B cell (primary cell): ENCODE measurements around the gene GIPR. TPM values are rescaled to one million over a fixed set of nuclear protein-coding genes. Genes with fewer than 3 reads are reported as not detected.

Source experiments
- ATAC-seq: fragments of 200-7000 bp; cut with Tn5 transposase; one replicate; pipeline ENCODE4 v1.10.0; 2021; ENCODE audit warnings: low read depth, mild to moderate bottlenecking, moderate number of reproducible peaks, moderate library complexity
- CTCF ChIA-PET: fragments of 350-600 bp; sonication (Branson Sonifier 250); formaldehyde crosslinking; loops from one replicate; lab custom pipeline; 2021; ENCODE audit warnings: antibody characterized with exemption, inconsistent platforms; lab: Charles Lee
- POLR2A ChIA-PET: fragments of 350-600 bp; sonication (Branson Sonifier 250); formaldehyde crosslinking; loops from one replicate; lab custom pipeline; 2021; ENCODE audit warnings: antibody characterized with exemption; lab: Charles Lee
- DNase-seq: peaks from one replicate; pipeline ENCODE4 v3.0.0; 2013
- H2AFZ ChIP-seq: 2 replicates; pipeline ENCODE4 v1.6.1; 2012; ENCODE audit warnings: mild to moderate bottlenecking, low read depth, low read length; ENCODE audit not compliant: insufficient read depth, poor library complexity, severe bottlenecking
- H3K27ac ChIP-seq, 2 donors: 1 replicate in 1 of 2; 2 replicates in 1 of 2; pipeline ENCODE4 v1.5.1; 2012 to 2013; ENCODE audit warnings: low read length in 2 of 2, mild to moderate bottlenecking in 2 of 2, moderate library complexity in 1 of 2
- H3K27me3 ChIP-seq, 4 experiments: fragments of 200-600 bp in 1 of 4; sonication (generic) in 1 of 4; replicated peaks in 1 of 4; 1 replicate in 2 of 4; 2 replicates in 2 of 4; pipeline versions ENCODE4 v1.6.1 to v1.7.0; 2013 to 2016; ENCODE audit warnings: low read length in 3 of 4, mild to moderate bottlenecking in 2 of 4, mixed read lengths in 1 of 4, moderate library complexity in 1 of 4; ENCODE audit not compliant: insufficient read depth in 4 of 4, control insufficient read depth in 3 of 4; ENCODE audit errors: control extremely low read depth in 1 of 4
- H3K36me3 ChIP-seq, 2 experiments: replicated peaks in 1 of 2; 1 replicate in 1 of 2; 2 replicates in 1 of 2; pipeline versions ENCODE4 v1.6.1 to v1.7.1; 2013; ENCODE audit warnings: low read length in 1 of 2; ENCODE audit not compliant: insufficient read depth in 2 of 2, control insufficient read depth in 1 of 2; ENCODE audit errors: control extremely low read depth in 1 of 2, extremely low read depth in 1 of 2
- H3K4me1 ChIP-seq, 2 donors: fragments of 200-600 bp in 1 of 2; sonication (generic) in 1 of 2; 1 replicate in 1 of 2; 2 replicates in 1 of 2; pipeline versions ENCODE4 v1.5.1 to v1.6.1; 2013 to 2017; ENCODE audit warnings: low read length in 2 of 2; ENCODE audit not compliant: control insufficient read depth in 2 of 2, insufficient read depth in 2 of 2
- H3K4me2 ChIP-seq: replicated peaks from 2 replicates; pipeline ENCODE3; 2012; ENCODE audit warnings: mild to moderate bottlenecking, low read depth, low read length; ENCODE audit not compliant: poor library complexity, severe bottlenecking
- H3K4me3 ChIP-seq, 5 experiments: fragments of 200-600 bp in 1 of 5; sonication (generic) in 1 of 5; 1 replicate in 3 of 5; 2 replicates in 2 of 5; pipeline versions ENCODE4 v1.5.1 to v1.7.0; 2011 to 2016; ENCODE audit warnings: low read length in 4 of 5, mild to moderate bottlenecking in 4 of 5, low read depth in 2 of 5, control low read depth in 1 of 5, moderate library complexity in 1 of 5; ENCODE audit not compliant: insufficient read depth in 1 of 5; ENCODE audit errors: control extremely low read depth in 1 of 5, extremely low read depth in 1 of 5
- H3K79me2 ChIP-seq: fragments of 200-600 bp; sonication (generic); one replicate; pipeline ENCODE4 v1.6.0; 2016; ENCODE audit warnings: low read length; ENCODE audit not compliant: control insufficient read depth, insufficient read depth
- H3K9ac ChIP-seq: fragments of 200-600 bp; sonication (generic); 2 replicates; pipeline ENCODE4 v1.6.1; 2017; ENCODE audit warnings: mild to moderate bottlenecking, low read length, moderate library complexity
- H3K9me3 ChIP-seq, 3 donors: one replicate each; pipeline versions ENCODE4 v1.6.1 to v1.7.1; 2013; ENCODE audit warnings: low read length in 2 of 3; ENCODE audit not compliant: control insufficient read depth in 2 of 3, insufficient read depth in 1 of 3; ENCODE audit errors: control extremely low read depth in 1 of 3
- H4K20me1 ChIP-seq: 2 replicates; pipeline ENCODE4 v1.6.0; 2012; ENCODE audit warnings: mild to moderate bottlenecking, low read length; ENCODE audit not compliant: insufficient read depth, control insufficient read depth, poor library complexity, severe bottlenecking
- H3K27ac Mint-ChIP-seq: one replicate; pipeline ENCODE4 v1.8.0; 2021; ENCODE audit warnings: mixed read lengths
- H3K27me3 Mint-ChIP-seq: one replicate; pipeline ENCODE4 v1.8.0; 2021; ENCODE audit warnings: mixed read lengths
- H3K4me1 Mint-ChIP-seq: one replicate; pipeline ENCODE4 v1.8.0; 2021; ENCODE audit warnings: mixed read lengths
- H3K4me3 Mint-ChIP-seq: one replicate; pipeline ENCODE4 v1.8.0; 2021; ENCODE audit warnings: mixed read lengths
- H3K9me3 Mint-ChIP-seq: one replicate; pipeline ENCODE4 v1.8.0; 2022; ENCODE audit warnings: mixed read lengths; ENCODE audit not compliant: insufficient read depth
- CTCF ChIP-seq: fragments of 200-600 bp; IDR thresholded peaks from one replicate; pipeline ENCODE4 v1.8.0; 2022; ENCODE audit warnings: antibody characterized with exemption, mild to moderate bottlenecking
- EZH2 ChIP-seq: IDR thresholded peaks from 2 replicates; pipeline ENCODE4 v1.6.1; 2012; ENCODE audit warnings: borderline replicate concordance, low read depth, mild to moderate bottlenecking, moderate library complexity, low read length; ENCODE audit not compliant: insufficient read depth, poor library complexity, severe bottlenecking
- WGBS: methylation state at CpG from one replicate; pipeline ENCODE4 v1.1.5; 2013; ENCODE audit warnings: missing lambda C conversion rate; ENCODE audit not compliant: insufficient coverage; 5-methylcytosine and 5-hydroxymethylcytosine counted together
- intact Hi-C: fragments of 100-400 bp; cut with micrococcal nuclease; formaldehyde crosslinking; loops from one replicate; pipeline ENCODE4 v1.10.0; 2022
- polyA plus RNA-seq: library from polyadenylated mRNA; depleted of rRNA; stranded (reverse); fragments of >200 nt; gene quantifications from 2 replicates; pipeline ENCODE4 v1.2.3, GENCODE V29; 2012
- total RNA-seq, 2 donors: library from RNA; stranded (reverse); fragments of 120-200 nt in 1 of 2; gene quantifications; 1 replicate in 1 of 2; 2 replicates in 1 of 2; pipeline versions ENCODE4 v1.2.3 to v1.2.4, GENCODE V29; 2013 to 2022

GIPR gene
- total and polyA plus RNA-seq, 2 donors (not counting 1 experiment from before 2014, with no cell fraction given) = 0.43 to 2.3 TPM

DNA sequence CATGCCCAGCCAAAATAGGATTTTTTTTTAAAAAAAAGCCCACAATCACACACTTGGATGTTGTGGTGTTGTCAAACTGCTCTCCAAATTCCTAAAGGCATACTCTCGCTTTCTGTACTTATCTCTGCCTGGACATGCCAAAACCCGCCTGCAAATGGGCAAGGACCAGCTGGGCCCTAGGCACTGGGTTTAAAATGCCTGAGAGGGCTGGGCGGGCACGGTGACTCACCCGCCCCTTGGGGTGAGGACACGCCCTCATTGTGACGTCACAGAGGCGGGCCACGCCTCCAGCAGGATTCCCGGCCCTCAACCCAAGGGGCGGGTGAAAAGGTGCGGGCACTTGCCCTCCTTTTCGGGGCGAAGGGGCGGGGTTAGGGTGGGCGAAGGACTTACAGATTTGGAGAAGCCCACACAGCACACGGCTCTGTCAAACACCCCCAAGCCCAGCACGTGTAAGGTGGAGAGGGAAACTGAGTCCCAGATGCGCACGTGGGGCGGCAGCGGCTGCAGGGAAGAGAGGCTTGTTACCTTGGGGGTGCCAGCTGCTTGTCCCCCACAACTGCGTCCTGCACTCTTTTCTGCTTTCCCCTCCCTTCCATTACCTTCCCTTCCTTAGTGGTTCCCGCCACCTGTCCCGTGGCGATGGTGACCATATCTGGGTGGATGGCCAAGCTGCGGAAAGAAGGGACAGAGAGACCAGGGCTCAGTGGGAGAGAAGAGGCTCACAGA is 35.4 kb upstream of the GIPR start:
- 83% methylated on average over 20 of the region's 27 CpGs for WGBS
- H3K27ac Mint-ChIP-seq = no peak overlapping the region
- Histone ChIP-seq H3K4me1 (no peaks in the 10 kb centered on the region), H4K20me1 (no peaks in the 10 kb centered on the region), H3K9ac (no peak overlapping the region), H2AFZ (no peak overlapping the region), H3K36me3 (peaks cover 3 to 19% of the 10 kb centered on the region in 2 experiments), H3K79me2 (peaks cover 3% of the 10 kb centered on the region), H3K27ac (no peak overlapping the region), H3K4me3 (no peak overlapping the region), H3K27me3 (no peaks in the 10 kb centered on the region), H3K4me2 (no peak overlapping the region), H3K9me3 (no peaks in the 10 kb centered on the region)
- H3K4me1 Mint-ChIP-seq = peaks cover 1% of the 10 kb centered on the region
- H3K9me3 Mint-ChIP-seq = no peaks in the 10 kb centered on the region
- H3K4me3 Mint-ChIP-seq = no peak overlapping the region
- ChIA-PET CTCF (no interaction called here), POLR2A (interaction anchor here (0.6 kb wide), 1 partner anchor 37 kb away, joined by 4 read pairs; no protein-coding TSS in a partner anchor)
- intact Hi-C loops = no loop called here
- TF ChIP-seq CTCF = no peak
- TF ChIP-seq EZH2 = no peak
- DNase-seq (peak; percentile 31), ATAC-seq (peak; percentile 36)
- no peaks in the 10 kb centered on the region for H3K27me3 Mint-ChIP-seq

- H4K20me1 ChIP-seq = no peaks in the 10 kb centered on the region
- H3K27me3 ChIP-seq = no peaks in the 10 kb centered on the region
- peaks cover 12 to 25% of the 10 kb centered on the region in 2 donors for H3K4me1 ChIP-seq
- CTCF ChIA-PET = no interaction called here
- H3K9ac ChIP-seq = no peak overlapping the region
- peaks cover 0 to 8% of the 10 kb centered on the region in 2 experiments for H3K36me3 ChIP-seq
- peaks cover 17% of the 10 kb centered on the region for H3K79me2 ChIP-seq
- Mint-ChIP-seq H3K4me1 (peaks cover 14% of the 10 kb centered on the region), H3K27me3 (no peaks in the 10 kb centered on the region), H3K9me3 (peaks cover 2% of the 10 kb centered on the region), H3K27ac (no peak overlapping the region), H3K4me3 (no peak overlapping the region)
- H3K4me2 ChIP-seq = no peak overlapping the region
- H2AFZ ChIP-seq = no peak overlapping the region
- ATAC-seq (no peak), DNase-seq (no peak)
- TF ChIP-seq CTCF = no peak
- no peak for TF ChIP-seq EZH2
- no peak overlapping the region for H3K4me3 ChIP-seq
- intact Hi-C loops = no loop called here
- H3K9me3 ChIP-seq = peaks cover 0 to 3% (median 0%) of the 10 kb centered on the region in 3 donors
- POLR2A ChIA-PET = no interaction called here
- no peak overlapping the region for H3K27ac ChIP-seq
- WGBS = no CpG with 5 or more reads among the region's 1 CpG
These were observed 31.7 kb upstream of the GIPR start for GRCh38 chr19:45636275-45636674.
